Endothelial cell of umbilical vein (primary cell): ENCODE data around the gene TMEFF2. TPM values are rescaled to one million over a fixed set of nuclear protein-coding genes. Genes with fewer than 3 reads are reported as not detected.

Experiments used
- BruUV-seq: library from RNA; stranded (reverse); fragments of 400-500 nt; replicated peaks from 2 replicates; lab custom pipeline; 2021; lab: Mats Ljungman, UMichigan
- CTCF ChIA-PET: fragments of 300-600, 350-600 bp; sonication (Branson Sonifier 250); formaldehyde crosslinking; loops from one replicate; lab custom pipeline; 2021; ENCODE audit warnings: antibody characterized with exemption, inconsistent platforms; lab: Charles Lee
- POLR2A ChIA-PET: fragments of 300-600, 350-600 bp; sonication (Branson Sonifier 250); formaldehyde crosslinking; loops from one replicate; lab custom pipeline; 2021; ENCODE audit warnings: antibody characterized with exemption, inconsistent platforms; lab: Charles Lee
- DNase-seq: peaks from one replicate; pipeline ENCODE4 v3.0.0-alpha.2; 2011; ENCODE audit warnings: low read depth, low spot score
- FAIRE-seq: peaks from 2 replicates; lab custom pipeline; 2011; peaks lifted over from hg19 to GRCh38; lab: Jason Lieb, UNC
- H2AFZ ChIP-seq: 2 replicates; pipeline ENCODE4 v1.6.0; 2012; ENCODE audit warnings: low read depth, low read length, control low read depth, inconsistent platforms
- H3K27ac ChIP-seq: 2 replicates; pipeline ENCODE4 v1.5.1; 2011; ENCODE audit warnings: low read depth, mild to moderate bottlenecking, control low read depth, low read length, moderate library complexity; ENCODE audit not compliant: insufficient read depth
- H3K27me3 ChIP-seq, 2 experiments: 2 replicates each; pipeline versions ENCODE4 v1.6.0 to v1.6.1; 2011; ENCODE audit warnings: low read length in 2 of 2, mixed read lengths in 1 of 2; ENCODE audit not compliant: control insufficient read depth in 2 of 2, insufficient read depth in 2 of 2
- H3K36me3 ChIP-seq, 2 experiments: 2 replicates in 1 of 2; 3 replicates in 1 of 2; pipeline ENCODE4 v1.5.1; 2011; ENCODE audit warnings: low read length in 2 of 2, mild to moderate bottlenecking in 1 of 2, moderate library complexity in 1 of 2; ENCODE audit not compliant: control insufficient read depth in 2 of 2, insufficient read depth in 2 of 2; ENCODE audit errors: extremely low read depth in 1 of 2
- H3K4me1 ChIP-seq: 3 replicates; pipeline ENCODE4 v1.5.1; 2011; ENCODE audit warnings: mild to moderate bottlenecking, low read length; ENCODE audit not compliant: control insufficient read depth, insufficient read depth; ENCODE audit errors: extremely low read depth
- H3K4me2 ChIP-seq: 2 replicates; pipeline ENCODE4 v1.6.1; 2011; ENCODE audit warnings: low read length, control low read depth, mixed read lengths; ENCODE audit not compliant: insufficient read depth
- H3K4me3 ChIP-seq, 3 experiments: fragments of 200-600 bp in 1 of 3; sonication (generic), shearing (Covaris generic) in 1 of 3; replicated peaks in 1 of 3; 2 replicates each; pipeline ENCODE4 v1.5.1; 2011 to 2016; ENCODE audit warnings: control low read depth in 3 of 3, low read length in 3 of 3, mild to moderate bottlenecking in 2 of 3, inconsistent platforms in 1 of 3, low read depth in 1 of 3, moderate library complexity in 1 of 3; ENCODE audit not compliant: insufficient read depth in 1 of 3
- H3K79me2 ChIP-seq: 2 replicates; pipeline ENCODE4 v1.6.0; 2012; ENCODE audit warnings: low read length, inconsistent platforms; ENCODE audit not compliant: control insufficient read depth, insufficient read depth
- H3K9ac ChIP-seq: replicated peaks from 2 replicates; pipeline ENCODE3; 2011; ENCODE audit warnings: low read length, control low read depth; ENCODE audit not compliant: insufficient read depth; ENCODE audit errors: extremely low read depth
- H3K9me1 ChIP-seq: replicated peaks from 3 replicates; pipeline ENCODE4 v1.6.0; 2011; ENCODE audit warnings: mild to moderate bottlenecking, low read length; ENCODE audit not compliant: control insufficient read depth, insufficient read depth; ENCODE audit errors: extremely low read depth
- H3K9me3 ChIP-seq: replicated peaks from 2 replicates; pipeline ENCODE4 v1.5.1; 2012; ENCODE audit warnings: low read length, inconsistent platforms; ENCODE audit not compliant: control insufficient read depth, insufficient read depth
- H4K20me1 ChIP-seq: replicated peaks from 2 replicates; pipeline ENCODE3; 2011; ENCODE audit warnings: mild to moderate bottlenecking, low read length; ENCODE audit not compliant: control insufficient read depth, insufficient read depth; ENCODE audit errors: extremely low read depth
- CTCF ChIP-seq, 2 donors: IDR thresholded peaks; 1 replicate in 1 of 2; 2 replicates in 1 of 2; pipeline ENCODE4 v1.5.1; 2011; ENCODE audit warnings: low read length in 2 of 2, mild to moderate bottlenecking in 2 of 2, moderate library complexity in 2 of 2, control low read depth in 1 of 2, inconsistent platforms in 1 of 2, low read depth in 1 of 2; ENCODE audit not compliant: insufficient read depth in 1 of 2; ENCODE audit errors: extremely low read depth in 1 of 2
- EZH2 ChIP-seq: IDR thresholded peaks from 2 replicates; pipeline ENCODE4 v1.6.1; 2012; ENCODE audit warnings: borderline replicate concordance, low read depth, mild to moderate bottlenecking, moderate library complexity, low read length, inconsistent platforms; ENCODE audit not compliant: severe bottlenecking
- FOS ChIP-seq: IDR thresholded peaks from 2 replicates; pipeline ENCODE4 v1.6.1; 2011; ENCODE audit warnings: mild to moderate bottlenecking, low read length, moderate library complexity, borderline replicate concordance; ENCODE audit not compliant: insufficient read depth
- GATA2 ChIP-seq: IDR thresholded peaks from 2 replicates; pipeline ENCODE4 v1.7.0; 2011; ENCODE audit warnings: low read depth, mild to moderate bottlenecking, moderate library complexity, mixed read lengths, low read length; ENCODE audit not compliant: insufficient read length, insufficient read depth
- JUN ChIP-seq: IDR thresholded peaks from 2 replicates; pipeline ENCODE4 v1.6.1; 2011; ENCODE audit warnings: borderline replicate concordance, low read depth; ENCODE audit not compliant: insufficient read length, insufficient read depth
- MAX ChIP-seq: IDR thresholded peaks from 2 replicates; pipeline ENCODE4 v1.6.1; 2011; ENCODE audit not compliant: insufficient read depth, insufficient read length
- MYC ChIP-seq: IDR thresholded peaks from one replicate; pipeline ENCODE4 v1.6.1; 2011; ENCODE audit warnings: mild to moderate bottlenecking, low read depth, low read length
- POLR2A ChIP-seq: IDR thresholded peaks from 2 replicates; pipeline ENCODE4 v1.6.1; 2012; ENCODE audit warnings: low read depth, mild to moderate bottlenecking, control low read depth, low read length
- POLR2AphosphoS5 ChIP-seq: IDR thresholded peaks from 2 replicates; pipeline ENCODE4 v1.6.1; 2012; ENCODE audit warnings: low read depth, mild to moderate bottlenecking, control low read depth, low read length, moderate library complexity; ENCODE audit not compliant: insufficient read depth
- dilution Hi-C: fragments of 300-500 bp; cut with MboI; formaldehyde crosslinking; loops from one replicate; pipeline ENCODE4 v1.15.0; 2019; ENCODE audit warnings: low sequenced_read_pairs; ENCODE audit not compliant: extremely low pct_ligation_motif_present
- intact Hi-C: fragments of 100-400 bp; cut with micrococcal nuclease; formaldehyde crosslinking; loops from one replicate; pipeline ENCODE4 v1.10.0; 2022
- polyA plus RNA-seq, 4 experiments: library from polyadenylated mRNA; depleted of rRNA in 3 of 4; stranded (reverse) in 3 of 4; unstranded in 1 of 4; fragments of >200 nt; gene quantifications; 2 replicates each; pipeline versions ENCODE4 v1.2.1 to v1.2.3, GENCODE V29; 2011 to 2012; ENCODE audit warnings: missing spikeins in 1 of 4
- total RNA-seq: library from RNA; stranded (reverse); gene quantifications from 2 replicates; pipeline ENCODE4 v1.2.3, GENCODE V29; 2021

TMEFF2 gene
- total and polyA plus RNA-seq, 2 donors (not counting 3 experiments of a cell fraction or from before 2014, with no cell fraction given): 0.18 to 0.20 TPM

DNA sequence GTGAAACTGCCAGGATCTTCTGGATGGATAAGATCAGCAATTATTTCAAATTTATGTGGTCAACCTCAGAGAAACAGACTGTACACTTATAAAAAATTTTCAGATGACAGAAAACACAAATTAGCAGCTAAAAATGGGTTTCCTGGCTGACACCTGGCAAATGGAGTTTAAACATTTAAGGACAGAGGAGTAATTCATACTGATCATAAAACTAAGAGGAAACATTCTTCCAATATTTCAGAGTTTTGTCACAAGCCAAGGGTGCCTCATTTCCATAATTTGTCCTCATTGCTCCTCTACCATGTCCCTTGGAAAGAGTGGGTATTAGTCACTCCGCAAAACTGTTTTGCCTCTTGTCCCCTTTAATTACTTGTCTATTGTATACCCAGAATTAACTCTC is 70.2 kb downstream of the TMEFF2 start:
- DNase-seq (no peak), FAIRE-seq (no peak)
- ChIA-PET POLR2A (no interaction called here), CTCF (interaction anchor here (1.2 to 1.6 kb wide), 2 partner anchors 38 to 255 kb away, joined by 4 to 5 read pairs; no protein-coding TSS in a partner anchor)
- Histone ChIP-seq H3K4me1 (no peaks in the 10 kb centered on the region), H4K20me1 (no peaks in the 10 kb centered on the region), H3K27me3 (no peaks in the 10 kb centered on the region), H3K4me2 (no peak overlapping the region), H3K79me2 (no peaks in the 10 kb centered on the region), H3K9ac (no peak overlapping the region), H2AFZ (no peak overlapping the region), H3K9me3 (no peaks in the 10 kb centered on the region), H3K27ac (no peak overlapping the region), H3K36me3 (no peaks in the 10 kb centered on the region), H3K9me1 (no peaks in the 10 kb centered on the region), H3K4me3 (no peak overlapping the region)
- dilution Hi-C loops: no loop called here
- TF ChIP-seq GATA2 (no peak), POLR2AphosphoS5 (no peak), FOS (no peak), EZH2 (no peak), POLR2A (no peak), JUN (no peak), MAX (no peak), CTCF (IDR thresholded peaks at IDR 0.05; ENCODE audit: extremely low read depth in 1 of 2, insufficient read depth in 1 of 2, low read depth in 1 of 2, low read length in 2 of 2) (no peak), MYC (no peak)
- intact Hi-C loops: no loop called here
- BruUV-seq: no TSS peak
